ENCODE results near the gene CRIP1.

Gene CRIP1

DNA sequence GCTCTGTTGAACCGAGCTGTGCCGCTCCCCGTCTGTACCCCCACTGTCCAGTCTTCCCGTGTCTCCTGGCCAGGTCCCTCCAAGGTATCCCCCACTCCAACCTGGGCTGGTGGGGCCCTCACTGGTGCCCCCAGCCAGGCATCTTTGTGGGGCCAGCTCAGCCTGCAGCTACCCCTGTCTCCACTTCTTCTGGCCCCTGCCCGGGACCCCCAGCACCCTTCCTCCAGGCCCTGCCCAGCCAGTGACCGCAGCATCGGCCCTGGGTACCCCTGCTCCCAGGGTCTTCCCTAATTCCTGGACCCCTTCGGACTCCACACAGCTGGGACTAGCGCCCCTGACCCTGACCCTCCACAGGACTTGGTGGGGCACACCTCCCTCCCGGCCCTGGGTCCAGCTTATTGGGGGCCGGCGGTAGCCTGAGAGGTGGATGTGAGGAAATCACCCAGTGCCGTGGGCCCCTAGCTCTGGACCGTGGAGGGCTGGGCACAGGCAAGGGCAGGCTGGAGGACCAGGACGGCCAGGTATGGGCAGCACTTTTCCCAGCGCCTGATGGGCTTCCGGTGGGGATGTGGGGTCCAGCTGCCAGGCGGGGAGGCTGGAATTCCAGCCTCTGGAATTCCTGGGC lies 4.1 kb upstream of the CRIP1 start:
- DNase-seq: no peak

DNA sequence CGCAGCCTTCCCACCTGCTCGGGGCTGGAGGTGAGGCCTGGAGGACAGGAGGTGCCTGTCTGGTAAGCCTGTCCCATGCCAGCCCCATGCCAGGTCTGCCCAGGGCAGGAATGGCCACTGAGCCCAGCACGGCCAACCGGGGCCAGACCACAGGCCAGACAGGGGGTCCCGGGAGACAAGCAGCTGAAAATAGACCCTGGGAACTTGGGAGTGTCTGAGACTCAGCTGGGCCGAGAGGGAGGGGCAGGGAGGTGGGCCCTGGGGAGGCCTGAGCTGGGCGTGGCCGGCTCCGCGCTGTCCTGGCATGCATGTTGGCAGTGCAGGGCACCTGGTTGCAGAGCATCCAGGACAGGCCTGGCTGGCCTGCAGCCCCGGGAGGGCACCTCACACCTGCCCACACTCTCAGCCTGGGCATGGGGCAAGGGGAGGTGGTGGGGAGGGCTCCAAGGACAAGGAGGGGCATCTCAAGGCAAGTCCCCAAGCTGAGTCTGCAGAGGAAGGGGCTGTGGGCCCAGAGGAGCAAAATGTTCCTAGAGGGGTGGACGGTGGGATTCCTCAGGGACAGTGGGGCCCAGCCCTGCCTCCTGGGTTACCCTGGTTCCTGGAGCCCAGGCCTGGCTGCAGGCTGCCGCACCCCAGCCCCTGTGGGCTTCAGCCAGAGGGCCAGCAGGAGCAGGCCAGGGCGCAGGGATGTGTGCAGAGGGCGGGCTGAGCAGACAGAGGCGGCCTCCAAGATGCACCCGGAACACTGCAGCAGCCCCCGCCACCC lies 3.2 kb upstream of the CRIP1 start:
- no peak for DNase-seq

DNA sequence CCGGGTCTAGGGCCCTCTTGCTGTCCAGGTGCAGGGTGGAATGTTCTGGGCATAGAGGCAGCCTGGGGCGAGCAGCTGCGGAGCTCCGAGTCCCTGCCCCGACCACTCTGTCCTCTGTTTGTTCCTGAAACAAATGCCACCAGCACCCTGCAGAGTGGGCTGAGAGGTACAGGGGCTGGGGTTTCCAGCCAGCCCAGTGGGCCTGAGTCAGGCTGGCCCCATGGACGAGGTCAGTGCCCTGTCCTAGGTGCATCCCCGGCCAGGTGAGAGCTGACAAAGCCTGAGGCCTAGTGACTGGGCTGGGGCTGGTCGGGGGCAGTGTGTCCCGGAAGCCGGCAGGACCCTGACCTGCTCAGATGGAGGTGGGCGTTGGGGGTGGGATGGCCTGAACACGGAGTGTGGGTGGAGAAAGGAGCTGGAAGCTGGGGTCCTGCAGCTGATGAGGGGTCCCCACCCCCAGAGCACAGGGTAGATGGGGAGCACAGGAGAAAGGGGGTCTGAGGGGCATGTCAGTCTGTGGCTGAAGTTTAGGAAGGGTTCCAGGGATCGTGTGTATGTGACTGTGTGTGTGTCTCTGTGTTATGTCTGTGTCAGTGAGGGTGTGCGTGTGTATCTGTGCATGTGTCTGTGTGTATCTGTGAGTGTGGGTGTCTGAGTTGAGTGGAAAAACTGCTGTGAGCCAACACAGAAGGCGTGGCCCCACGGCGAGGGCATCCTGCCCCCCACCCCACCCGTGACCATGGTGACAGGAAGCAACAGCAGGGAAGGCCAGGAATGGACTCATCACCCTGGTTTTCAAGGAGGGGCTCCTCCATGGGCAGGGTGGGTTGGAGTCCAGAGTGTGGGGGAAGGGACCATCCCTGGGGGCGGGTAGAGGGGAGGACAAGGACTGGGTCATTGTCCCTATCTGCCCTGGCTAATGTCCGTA lies 2.4 kb upstream of the CRIP1 start:
- DNase-seq: peak; percentile 75

DNA sequence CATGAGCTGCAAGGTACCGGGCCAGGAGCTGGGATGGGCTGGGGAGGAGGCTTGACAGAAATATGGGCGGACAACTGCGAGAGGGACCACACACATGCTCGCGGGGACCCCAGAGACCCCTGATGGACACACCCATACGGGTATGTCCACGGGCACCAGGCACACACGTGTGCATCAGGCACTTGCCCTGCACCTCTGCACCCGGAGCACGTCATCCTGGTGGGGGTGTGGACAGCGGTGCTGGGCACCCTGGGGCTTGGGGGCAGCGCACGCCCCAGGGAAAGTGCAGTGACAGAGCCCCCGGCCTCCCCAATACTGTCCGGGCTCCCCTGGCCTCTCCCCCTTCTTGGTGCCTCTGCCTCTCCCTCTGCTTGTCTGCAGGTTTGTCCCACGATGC lies 1.7 kb upstream of the CRIP1 start:
- DNase-seq: no peak

DNA sequence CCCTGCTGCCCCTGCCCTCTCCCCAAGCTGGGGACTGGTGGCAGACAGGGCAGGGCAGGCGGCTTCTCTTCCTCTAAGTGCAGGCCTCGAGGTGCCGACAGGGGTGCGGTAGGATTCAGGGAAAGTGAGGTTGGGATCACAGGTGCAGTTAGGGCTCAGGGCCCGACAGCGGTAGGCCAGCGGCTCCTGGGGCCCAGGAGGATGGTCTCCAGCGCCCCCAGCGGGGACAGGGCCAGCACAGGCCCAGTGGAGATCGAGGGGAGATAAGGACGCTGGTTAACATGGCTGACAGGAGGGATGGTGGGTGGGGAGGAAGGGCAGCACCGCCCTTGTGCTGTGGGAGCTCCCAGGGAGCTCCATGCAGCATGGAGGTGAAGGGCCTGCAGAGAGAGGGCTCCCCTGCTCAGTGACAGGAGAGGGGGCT lies 935 bp upstream of the CRIP1 start:
- peak; percentile 66 for DNase-seq

DNA sequence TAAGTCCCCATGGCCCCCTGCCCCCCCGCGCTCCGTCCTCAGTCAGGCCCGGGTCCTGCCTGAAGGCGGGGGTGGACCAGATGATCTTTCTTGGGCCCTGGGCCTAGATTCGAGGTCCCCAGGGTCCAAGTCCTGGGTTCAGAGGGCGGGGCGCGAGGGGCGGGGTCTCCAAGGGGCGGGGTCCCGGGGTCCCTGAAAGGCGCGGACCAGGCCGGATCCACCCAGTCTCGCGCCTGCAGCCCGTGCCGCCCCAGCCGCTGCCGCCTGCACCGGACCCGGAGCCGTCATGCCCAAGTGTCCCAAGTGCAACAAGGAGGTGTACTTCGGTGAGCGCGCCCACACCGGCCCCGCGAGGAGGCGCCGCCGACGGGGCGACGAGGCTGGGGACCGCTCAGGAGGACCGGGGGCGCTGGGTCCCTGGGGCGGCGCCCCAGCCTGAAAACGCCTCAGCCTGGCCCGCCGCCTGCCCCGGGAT lies 325 bp downstream of the CRIP1 start:
- DNase-seq: peak; percentile 75

DNA sequence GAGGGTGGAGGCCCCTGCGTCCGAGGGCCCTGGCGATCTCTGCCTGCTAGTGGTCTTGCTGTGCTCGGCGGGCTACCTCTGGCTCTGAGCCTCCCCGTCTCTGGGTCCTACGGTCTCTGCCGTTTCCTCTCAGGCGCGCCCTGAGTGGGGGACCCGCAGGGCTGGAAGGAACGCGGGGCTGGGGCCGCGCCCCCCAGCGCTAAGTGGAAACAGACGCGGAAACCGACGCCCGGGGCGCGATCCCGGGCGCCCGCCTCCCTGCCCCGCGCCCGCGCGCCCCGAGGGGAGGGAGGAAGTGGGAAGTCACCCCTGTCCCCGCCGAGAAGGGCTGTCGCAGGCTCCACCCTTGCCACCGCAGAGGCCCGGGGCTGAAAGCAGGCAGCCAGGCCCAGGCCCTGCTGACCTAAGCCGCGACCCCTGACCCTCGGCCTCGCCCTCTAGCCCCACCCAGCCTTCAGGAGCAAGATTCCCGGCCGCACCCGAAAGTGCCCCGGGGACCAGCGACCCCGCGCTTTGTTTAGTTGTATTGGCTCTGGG lies 831 bp downstream of the CRIP1 start:
- DNase-seq: peak; percentile 81

DNA sequence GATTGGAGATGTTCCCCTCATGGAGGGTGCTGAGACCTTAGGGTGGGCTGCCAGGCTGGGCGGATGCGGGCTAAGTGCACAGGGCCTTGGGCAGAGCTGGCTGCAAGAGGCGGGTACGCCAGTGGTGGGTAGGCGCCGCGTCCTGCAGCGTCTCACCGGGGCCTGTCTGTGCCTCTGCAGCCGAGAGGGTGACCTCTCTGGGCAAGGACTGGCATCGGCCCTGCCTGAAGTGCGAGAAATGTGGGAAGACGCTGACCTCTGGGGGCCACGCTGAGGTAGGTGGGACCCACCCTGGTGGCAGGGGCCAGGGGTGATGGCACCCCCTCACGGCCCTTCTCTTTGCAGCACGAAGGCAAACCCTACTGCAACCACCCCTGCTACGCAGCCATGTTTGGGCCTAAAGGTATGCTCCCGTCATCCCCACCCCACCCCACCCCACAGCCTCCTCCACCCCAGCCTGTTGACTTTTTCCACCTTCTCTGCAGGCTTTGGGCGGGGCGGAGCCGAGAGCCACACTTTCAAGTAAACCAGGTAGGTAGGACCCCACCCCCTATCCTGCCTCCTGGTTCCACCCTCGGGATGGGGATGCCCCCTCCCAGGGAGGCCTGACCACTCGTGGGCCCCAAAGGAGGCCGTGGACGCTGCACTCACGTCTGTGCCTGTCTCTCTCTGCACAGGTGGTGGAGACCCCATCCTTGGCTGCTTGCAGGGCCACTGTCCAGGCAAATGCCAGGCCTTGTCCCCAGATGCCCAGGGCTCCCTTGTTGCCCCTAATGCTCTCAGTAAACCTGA lies 1.5 kb downstream of the CRIP1 start:
- DNase-seq: peak; percentile 46

DNA sequence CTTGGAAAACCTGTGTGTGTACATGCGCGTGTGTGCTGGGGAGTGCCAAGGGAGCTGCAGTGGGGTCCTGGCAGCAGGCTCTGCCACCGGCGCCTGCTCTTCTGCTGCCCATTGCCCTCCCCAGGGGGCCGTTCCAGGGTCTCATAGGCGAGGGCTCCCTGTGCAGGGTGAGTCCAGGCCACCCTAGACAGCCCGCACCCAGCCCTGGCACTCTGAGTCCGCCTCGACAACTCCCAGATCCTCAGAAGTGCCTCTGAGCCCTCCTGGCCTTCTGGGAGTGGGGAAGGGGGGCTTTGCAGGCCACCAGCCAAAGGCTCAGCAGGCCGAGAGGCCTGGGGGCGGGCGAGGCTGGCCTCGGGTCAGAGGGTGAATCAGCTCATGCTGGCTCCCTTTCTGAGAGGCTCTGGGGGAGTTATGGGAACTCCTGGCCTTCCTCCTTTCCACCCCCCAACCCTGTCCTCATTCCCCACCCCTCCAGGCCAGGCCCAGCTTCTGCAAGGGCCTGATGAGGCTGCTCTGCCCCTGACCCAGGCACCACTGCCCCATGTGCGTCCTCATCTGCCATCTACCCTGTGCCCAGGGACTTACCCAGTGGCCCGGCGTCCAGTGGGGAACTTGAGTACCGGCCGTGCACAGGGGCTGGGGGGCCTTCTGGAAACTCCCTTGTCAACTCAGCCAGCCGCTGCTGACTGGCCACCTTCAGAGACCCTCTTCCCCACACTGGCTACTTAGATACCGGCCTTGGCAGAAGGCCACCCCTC lies 2.3 kb downstream of the CRIP1 start:
- no peak for DNase-seq

DNA sequence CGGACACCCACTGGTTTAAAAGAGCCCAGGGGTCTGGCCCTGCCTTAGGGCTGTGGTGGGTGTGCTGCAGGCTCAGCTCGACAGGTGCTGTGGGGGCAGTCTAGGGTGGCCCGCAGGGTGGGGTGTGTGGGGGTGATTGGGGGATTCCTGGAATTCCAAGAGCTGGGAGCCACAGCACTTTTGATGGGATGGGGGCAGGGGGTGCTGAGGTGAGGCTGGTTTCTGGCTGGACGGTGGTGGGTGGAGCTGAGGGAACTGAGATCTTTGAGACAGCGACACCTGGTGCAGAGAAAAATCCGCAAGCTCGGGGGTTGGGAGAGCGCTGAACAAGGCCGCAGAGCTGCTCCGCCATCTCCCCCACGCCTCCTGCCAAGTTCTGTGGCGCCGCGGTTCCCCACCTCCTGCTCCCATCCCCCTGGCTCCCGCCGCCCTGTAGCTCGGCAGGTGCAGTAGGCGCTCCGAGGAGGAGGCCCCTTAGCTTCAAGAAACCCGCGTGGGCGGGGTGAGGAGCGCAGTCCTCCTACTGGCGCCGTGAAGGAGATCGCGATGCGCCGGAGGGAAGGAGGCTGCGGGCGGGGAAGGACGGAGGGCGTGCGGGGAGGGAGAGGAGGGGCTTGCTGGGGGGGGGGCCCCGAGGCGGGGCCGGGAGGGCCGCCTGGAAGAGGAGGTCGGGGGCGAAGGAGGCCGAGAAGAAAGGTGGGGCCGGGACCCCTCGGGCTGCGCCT lies 3.0 kb downstream of the CRIP1 start:
- peak; percentile 91 for DNase-seq

DNA sequence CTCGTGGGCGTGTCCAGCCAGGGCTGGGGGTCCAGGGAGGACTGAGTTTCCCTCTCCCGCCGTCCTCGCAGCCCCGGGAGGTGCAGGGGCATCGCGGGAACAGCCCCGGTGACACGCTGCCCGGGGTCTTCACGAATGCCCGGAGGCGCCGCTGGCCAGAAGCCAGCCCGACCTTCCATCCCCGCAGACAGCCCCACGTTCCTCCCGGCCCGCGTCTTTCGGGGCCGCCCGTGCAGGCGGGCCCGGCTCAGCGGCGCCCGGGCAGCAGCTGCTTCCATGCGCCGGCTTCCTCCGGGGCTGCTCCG lies 3.5 kb downstream of the CRIP1 start:
- DNase-seq: no peak

DNA sequence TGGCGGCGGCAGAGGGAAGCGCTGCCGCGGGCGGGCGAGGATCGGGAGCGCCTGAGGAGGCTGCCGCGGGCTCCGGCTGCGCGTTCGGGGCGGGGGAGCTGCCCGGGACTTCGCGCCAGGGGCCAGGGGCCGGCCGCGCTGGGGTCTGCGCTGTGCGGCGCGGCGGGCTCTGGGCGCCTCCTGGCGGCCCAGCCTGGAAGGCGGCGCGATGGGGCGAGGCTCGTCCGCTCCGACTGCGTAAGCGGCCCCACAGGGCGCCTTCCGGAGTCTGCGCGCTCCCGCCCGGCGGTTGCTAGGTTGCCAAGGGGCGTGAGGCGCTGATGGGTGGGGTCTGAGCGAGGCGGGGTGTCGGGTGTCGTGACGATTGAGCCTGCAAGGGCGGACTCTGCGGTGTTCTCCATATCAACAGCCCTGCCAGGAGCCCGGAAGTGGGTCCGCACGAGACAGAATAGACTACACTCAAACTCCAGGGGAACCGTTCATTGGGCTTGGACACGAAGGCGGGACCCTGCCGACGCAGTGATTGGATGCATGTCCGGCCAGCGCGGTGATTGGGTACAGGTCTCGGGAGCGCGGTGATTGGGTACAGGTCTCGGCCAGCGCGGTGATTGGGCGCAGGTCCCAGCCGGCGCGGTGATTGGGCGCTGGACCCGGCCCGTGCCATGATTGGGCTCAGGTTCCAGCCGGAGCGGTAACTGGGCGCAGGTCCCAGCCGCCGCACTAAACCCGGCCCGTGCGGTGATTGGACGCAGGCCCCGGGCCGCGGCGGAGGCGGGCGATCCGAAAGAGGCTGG lies 4.1 kb downstream of the CRIP1 start, which contains the start of gene TEDC1:
Gene TEDC1, plus strand, starts transcription at position 675 of the 794 bp plus-strand sequence. CDS start 130 bp downstream, outside the sequence.
- DNase-seq: peak; percentile 98

DNA sequence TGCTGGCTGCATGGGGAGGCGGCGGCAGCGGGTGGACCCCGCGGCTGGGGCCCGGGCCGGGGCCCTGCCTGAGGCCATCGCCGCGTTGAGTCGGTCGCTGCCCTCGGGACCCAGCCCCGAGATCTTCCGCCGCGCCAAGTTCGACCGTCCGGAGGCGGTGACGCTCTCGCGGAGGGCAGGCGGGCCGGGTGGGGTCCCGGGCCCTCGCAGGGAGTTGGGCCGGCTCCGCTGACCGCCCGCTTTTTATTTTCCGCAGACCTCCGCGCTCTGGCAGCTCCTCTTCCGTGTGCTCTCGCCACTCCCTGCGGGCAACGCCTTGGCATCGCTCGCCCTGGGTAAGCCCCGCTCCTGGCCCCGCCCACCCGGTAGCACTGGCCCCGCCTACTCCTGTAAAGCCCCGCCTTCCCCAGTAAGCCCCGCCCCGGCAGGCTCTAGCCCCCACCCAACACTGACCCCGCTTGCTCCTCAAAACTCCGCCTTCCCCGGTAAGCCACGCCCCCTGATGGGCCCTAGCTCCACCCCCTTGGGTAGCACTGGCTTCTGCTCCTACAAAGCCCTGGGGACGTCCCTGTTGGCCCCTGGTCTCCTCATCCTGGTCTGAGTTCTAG lies 4.8 kb downstream of the CRIP1 start:
- peak; percentile 77 for DNase-seq

DNA sequence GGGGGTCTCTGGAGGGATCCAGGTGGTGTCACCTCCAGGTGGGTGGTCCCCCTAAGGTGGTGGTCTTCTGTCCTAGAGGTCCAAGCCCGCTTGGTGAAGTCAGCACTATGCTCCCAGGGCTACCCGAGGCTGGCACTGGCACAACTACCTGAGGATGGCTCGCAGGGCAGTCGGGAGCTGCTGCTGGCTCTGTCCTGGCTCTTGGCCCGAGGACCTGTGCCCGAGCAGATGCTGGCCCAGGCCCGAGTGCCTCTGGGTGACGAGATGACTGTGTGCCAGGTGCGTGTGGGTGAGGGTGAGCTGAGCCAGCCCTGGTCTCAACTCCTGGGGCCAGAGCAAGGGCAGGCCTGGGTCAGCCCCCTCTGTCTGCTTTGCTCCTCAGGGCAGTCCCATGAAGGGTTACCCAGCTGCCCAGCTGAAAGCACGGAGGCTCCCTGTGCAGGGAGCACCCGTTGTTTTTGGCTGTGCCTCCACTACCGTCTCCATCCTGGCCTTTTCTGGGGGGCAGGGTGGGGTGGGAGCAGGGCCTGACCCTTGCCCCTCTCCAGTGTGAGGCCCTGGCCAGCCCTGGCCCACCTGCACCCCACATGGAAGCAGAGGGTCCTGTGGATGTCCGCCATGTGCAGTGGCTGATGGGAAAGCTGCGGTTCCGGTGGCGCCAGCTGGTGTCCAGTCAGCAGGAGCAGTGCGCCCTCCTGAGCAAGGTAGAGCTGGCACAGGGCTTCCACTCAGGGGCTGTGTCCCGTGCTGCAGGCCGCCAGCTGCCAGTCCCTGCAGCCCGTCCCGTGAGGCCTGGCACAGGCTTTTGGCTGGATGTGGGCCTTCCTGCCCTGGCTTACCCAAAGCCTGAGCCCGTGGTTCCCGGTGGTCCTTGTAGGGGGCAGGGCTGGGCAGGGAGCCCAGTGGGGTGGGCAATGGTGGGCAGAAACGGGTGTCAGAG lies 5.6 kb downstream of the CRIP1 start:
- peak; percentile 2 for DNase-seq

DNA sequence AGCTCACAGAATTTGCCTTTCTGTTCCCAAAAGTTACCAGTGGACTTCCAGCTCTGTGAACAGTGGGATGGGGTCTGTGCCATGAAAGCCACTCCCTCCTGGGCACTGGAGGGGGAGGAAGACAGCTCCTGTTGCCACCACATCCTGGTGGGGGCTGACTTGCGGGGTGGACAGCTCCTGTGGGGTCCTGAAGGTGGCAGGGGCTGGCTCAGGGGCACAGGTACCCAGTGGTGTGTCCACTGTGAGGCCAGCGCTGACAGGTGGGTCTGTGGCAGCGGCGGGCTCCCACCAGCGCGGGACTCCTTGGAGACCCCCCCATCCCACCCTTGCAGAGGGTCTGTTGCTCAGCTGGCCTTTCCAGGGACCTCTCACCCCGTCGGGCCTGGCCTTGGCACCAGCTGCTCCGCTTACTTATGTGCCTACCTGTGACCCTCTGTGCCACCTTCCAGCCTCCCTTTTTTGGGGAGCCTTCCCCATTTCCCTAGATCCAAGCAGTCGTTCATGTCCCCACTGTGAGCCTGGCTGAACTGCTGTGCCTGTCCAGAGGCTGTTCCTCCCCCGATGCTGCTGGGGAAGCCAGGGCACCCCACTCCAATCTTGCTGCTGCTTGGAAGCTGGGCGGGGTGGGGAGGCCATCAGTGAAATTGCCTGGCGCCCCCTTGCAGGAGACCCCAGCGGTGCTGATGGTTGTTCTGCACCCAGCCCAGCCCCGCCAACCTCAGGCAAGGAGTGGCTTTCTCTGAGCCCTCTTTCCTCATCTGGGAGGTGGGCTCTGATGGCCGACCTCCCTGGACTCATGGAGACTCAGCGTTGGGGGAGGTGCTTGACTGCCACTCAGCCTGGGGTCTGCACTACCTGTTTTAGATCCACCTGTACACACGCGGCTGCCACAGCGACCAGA lies 6.5 kb downstream of the CRIP1 start:
- no peak for DNase-seq

DNA sequence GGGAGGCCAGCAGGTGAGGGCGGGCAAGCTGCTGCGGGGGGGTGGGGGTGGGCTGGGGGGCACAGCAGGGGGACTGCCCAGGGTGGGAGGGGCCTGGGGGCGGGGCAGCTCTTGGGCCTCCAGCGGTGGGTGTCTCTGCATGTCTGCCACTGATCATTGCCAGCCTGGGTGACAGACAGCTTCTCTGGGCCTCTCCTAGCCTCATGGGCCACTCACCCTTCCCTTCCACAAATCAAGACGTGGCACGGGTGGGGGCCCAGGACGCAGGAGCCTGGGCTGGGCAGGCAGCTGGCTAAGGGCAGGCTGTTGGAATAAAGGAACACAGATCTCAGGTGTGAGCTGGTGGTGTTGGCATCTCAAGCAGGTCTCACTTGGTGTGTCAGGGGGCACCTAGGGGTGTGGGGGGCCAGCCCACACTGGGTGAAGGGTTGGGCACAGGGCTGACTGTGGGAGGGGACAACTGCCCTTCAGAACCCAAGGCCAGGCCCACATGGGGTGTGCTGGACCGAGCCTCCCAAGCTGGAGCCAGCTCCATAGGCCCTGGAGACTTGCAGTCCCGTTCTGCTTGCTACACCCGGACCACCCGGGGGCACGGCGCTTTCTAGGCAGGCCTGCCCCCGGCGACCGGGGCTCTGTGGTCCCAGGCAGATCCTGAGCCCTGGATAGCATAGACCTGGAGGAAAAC lies 7.4 kb downstream of the CRIP1 start:
- no peak for DNase-seq

DNA sequence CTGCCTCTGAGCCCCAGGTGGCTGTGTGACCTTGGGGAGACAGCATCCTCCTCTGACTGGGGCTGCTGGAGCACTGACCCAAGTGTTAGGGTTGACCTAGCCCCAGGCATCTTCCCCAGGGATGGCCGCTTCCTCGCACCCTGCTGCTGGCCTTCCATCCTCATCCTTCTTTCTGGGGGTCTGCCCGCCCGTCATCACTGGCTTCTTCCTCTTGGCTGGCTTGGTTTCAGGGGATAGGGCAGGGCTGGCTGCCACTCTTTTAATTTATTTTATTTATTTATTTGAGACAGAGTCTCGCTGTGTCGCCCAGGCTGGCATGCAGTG lies 7.9 kb downstream of the CRIP1 start:
- no peak for DNase-seq
